ENCODE data around the gene GNPTAB. TPM values are rescaled to one million over a fixed set of nuclear protein-coding genes. Genes with fewer than 3 reads are reported as not detected.

The GNPTAB gene
- total RNA-seq, 1 experiment from 2014 or later = 17.6 TPM

DNA sequence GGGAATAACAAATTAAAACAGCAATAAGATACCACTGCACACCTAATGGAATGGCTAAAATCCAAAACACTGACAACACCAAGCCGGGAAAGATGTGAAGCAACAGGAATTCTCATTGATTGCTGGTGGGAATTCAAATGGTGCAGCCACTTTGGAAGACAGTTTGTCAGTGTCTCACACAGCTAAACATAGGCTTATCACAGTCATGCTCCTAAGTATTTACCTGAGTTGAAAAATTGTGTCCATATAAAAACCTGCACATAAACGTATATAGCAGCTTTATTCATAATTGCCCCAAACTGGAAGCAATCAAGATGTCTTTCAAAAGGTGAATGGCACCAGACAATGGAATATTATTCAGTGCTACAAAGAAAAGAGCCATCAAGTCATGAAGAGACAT is 21.6 kb downstream of the GNPTAB start:
- DNase-seq (ENCODE audit: extremely low read depth, low read depth) = no peak

DNA sequence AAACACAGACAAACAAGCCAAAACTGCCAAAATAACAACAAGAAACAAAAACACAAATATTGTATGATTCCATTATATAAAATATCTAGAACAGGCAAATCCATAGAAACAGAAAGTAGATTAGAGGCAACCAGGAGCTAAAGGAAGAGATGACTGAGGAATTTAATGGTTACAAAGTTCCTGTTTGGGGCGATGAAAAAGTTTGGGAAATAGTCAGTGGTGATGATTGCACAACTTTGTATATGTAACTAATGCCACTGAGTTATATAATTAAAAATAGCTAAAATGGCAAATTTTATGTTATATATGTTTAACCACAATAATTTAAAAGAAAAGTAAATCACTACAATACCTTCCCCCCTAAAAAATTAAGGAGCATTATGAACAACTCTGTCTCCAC is 24.5 kb downstream of the GNPTAB start:
- DNase-seq (ENCODE audit: extremely low read depth, low read depth) = no peak

DNA sequence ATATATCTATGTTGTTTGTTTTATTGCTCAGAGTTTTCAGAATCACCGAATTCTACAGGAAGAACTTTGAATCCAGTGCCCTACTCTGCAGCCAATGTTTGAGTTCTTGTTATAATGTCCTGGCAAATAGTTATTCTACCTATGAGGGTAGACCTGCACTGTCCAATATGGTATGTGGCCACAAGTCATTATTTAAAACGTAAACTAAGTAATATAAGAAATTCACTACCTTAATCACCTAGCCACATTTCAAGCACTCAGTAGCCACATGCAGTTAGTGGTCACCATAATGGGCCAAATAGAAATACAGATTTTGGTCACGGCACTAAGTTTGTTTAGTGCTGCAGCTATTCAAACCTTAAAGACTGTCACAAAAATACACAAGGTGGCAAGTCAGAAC is 26.4 kb downstream of the GNPTAB start:
- no peak for DNase-seq (ENCODE audit: extremely low read depth, low read depth)

DNA sequence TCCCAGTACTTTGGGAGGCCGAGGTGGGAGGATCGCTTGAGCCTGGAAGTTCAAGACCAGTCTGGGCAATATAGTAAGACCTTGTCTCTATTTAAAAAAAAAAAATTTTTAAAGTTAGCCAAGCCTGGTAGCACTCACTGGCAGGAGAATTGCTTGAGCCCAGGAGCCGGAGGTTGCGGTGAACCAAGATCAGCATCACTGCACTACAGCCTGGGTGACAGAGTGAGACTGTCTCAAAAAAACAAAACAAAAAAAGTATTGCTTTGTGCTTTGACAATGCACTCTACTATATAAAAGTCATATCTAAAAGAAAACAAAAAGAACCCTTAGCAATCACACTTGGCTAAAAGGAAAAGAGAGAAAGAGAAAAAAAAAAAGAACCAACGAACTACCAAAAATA is 26.8 kb downstream of the GNPTAB start:
- DNase-seq (ENCODE audit: extremely low read depth, low read depth) = no peak

DNA sequence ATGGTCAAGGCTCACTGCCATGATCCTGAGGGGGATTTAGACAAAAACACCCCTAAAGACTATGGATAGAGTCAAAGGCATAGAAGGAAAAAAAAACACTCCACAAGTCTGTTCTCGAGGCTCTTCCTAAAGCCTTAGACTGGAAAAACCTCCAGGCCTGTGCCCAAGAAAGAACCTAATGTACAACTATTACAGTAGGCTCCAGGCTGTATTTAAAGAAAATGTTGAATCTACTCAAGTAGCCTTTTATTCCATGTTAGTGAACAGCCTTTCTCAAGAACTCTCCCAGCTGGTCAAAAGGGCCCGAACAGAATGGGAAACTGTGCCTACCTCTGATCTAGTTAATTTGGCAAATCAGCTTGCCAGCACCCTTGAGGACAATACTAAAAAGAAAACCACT is 28.3 kb downstream of the GNPTAB start:
- no peak for DNase-seq (ENCODE audit: extremely low read depth, low read depth)

DNA sequence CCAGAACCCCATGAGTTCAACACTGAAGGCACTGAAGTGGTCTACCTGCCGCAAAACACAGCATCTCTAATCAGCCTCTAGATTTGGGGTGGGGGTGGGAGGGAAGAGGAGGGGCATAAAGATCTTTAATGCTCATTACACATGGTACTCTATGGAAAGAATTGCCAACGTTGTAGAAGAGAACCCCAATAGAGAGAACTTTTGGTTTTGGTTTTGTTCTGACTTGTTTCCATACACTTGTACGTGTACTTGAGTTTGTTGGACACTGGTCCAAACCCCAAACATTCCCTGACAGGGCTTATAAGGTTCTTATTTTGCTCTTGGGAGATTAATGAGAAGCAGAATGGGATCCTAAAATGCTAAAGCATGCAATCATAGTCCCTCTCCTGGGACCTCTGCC is 31.0 kb downstream of the GNPTAB start:
- no peak for DNase-seq (ENCODE audit: extremely low read depth, low read depth)

DNA sequence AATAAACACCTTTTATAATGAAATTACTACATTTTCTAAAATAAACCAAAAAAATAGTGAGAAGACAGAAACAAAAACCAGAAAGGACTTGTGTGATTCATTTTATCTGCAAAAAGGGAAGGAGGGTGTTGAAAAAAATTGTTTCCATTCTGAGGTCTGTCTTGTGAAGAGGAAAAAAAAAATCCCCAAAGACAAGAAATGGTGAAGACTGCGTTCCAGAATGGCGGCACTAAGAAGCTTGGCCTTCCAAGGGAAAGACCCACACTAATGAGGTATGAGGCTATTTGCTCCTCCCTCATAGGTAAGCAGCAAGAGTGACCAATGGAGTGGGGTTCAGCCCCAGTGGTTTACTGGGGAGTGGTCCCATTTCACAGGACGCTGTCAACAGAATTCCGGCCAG is 35.0 kb downstream of the GNPTAB start:
- no peak for DNase-seq (ENCODE audit: extremely low read depth, low read depth)

DNA sequence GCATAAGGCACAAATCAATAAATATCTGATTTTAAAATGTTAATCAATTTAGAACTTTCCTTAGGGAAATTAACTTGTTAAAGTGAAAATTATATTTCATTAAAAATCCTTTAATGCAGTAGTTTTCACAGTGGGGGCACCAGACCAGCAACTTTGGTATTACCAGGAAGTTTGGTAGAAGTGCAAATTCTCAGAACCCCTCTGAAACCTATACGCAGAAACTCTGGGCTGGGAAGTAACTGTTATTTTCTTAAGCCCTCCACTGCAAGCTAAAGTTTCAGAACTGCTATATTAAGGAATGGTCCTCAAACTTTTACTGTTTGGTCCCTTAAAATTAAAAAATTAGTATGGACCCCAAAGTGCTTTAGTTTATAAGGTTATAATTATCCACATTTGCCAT is 35.7 kb downstream of the GNPTAB start:
- DNase-seq (ENCODE audit: extremely low read depth, low read depth) = no peak

DNA sequence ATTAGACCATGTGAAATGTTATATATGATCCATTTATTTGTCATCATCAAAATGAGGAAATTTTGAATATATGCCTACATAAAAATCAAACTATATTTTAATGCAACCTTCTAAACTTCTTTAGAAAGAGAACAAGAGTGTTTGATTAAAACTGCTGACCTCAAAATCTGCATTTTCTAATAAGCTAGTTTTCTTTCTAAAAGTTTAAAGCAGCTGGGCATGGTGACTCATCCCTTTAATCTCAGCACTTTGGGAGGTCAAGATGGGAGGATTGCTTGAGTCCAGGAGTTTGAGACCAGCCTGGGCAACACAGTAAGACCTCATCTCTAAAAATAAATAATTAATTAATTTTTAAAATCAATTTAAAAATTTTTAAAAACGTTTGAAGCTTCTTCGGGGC is 36.2 kb downstream of the GNPTAB start:
- no peak for DNase-seq (ENCODE audit: extremely low read depth, low read depth)

DNA sequence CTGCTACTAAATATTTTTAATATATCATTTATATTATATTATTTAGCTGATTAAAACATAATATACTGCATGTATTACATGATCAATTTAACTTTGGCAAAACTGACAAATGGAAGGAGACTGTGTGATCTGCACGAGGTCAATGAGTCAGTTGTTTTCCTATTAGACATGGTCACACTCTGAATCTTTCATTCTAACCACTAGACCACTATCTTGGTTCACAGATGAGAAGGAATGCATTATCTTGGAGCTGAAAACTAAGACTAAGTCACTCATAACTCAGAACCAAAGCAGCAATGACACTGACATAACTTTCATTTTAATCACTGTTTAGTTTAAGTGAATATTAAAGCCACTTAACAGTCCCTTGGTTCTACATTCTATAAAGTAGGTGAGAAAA is 37.4 kb downstream of the GNPTAB start:
- no peak for DNase-seq (ENCODE audit: extremely low read depth, low read depth)

DNA sequence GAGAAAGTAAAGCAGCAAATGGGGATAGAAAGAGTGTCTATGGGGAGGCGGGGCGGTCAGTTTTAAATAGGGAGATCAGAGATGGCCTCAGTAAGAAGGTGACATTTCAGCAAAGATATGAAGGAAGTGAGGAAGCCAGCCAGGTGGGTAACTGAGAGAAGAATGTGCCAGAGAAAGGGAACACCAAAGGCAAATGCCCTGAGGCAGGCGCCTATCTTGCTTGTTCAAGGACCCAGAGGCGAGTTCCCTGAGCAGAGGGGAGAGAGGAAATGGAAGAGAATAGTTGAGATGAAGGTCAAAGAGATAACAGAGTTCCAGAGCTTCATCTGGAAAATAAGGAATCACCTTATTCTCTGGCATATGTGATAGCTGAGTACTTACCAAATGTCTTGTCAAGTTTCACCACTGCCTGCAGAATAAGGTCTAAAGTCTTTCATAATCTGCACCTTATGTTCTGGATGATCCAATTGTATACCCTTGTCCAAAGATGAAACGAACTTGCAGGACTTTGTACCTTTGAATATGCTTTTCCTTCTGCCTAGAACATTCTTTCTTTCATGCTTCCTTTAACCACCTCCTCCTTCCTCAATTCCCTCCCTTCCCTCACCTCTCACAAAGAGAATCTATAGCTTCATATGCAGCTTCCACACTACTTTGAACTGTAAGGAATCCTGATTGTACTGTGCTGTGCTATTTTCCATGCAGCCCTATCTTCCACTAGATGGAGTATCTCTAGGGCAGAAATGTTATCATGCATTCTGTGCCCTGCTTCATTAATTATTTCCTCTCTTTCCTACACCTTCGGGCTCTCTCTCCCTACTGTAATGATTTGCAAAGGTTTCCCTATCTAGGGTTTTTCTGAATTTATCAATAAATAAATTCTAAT is 38.5 kb downstream of the GNPTAB start:
- DNase-seq (ENCODE audit: extremely low read depth, low read depth) = no peak

DNA sequence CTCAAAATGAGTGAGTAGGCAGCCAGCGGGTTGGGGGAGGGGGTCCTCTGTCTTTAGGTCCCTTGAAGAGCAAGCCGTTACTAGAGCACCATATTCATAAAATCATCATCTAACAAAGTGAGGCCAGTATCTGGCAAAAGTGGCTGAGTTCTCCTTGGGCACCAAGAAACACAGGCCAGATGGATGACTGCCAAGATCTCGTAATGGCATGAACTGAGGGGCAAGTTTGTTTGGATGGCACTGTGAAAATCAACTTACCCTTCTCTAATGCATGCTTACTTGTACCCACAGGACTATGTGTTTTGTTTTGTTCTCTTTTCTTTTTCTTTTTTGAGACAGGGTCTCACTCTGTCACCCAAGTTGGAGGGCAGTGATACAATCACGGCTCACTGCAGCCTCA is 41.6 kb downstream of the GNPTAB start:
- DNase-seq (ENCODE audit: extremely low read depth, low read depth) = no peak

DNA sequence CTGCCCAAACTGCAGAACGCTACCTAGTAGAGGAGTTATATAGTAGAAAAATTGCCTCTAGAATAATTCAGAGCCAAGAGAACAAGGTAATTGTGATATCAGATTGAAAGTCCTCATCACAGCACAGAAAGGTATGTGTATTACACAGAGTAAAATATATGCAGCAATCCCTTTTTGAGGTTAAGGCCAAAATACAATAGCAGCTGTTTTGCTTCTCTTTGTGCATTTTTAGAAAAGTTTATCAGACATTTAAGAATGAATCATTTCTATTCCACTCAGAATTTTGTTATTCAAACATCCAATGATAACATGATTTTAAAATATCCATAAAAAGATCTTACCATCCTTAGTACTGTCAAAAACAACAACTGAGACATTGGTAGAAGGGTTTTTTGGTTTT is 45.1 kb downstream of the GNPTAB start:
- DNase-seq (ENCODE audit: extremely low read depth, low read depth) = no peak

DNA sequence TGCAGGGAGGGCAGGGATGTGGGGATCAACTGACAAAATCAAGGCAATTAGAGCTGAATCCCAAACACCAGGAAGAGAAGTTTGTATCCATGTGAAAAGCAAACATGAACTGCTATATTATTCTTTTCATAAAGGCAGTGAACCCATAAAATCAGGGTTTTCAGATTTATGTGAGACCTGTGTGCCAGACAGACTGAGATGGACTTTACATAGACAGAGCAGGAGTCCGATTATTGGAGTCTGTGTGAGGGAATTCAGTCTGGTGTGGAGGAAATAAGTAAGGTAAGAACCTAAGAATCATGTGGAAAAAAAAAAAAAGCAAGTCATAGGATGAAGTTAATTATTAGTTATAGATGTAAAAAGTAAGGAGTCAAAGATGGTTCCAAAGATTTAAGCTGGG is 46.4 kb downstream of the GNPTAB start:
- DNase-seq (ENCODE audit: extremely low read depth, low read depth) = no peak

DNA sequence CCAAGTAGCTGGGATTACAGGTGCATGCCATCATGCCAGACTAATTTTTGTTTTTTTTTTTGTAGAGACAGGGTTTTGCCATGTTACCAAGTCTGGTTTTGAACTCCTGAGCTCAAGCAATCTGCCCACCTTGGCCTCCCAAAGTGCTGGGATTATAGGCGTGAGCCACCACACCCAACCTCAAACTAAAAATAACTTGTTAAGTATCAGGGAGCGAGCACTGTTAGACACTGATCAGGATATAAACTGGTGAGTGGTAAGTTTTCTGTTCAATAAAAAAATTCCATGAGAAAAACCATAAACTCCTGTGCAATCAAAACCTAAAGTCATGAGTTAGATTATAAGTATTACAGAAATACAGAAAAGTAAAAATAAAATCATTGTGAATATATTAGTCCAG is 46.9 kb downstream of the GNPTAB start:
- no peak for DNase-seq (ENCODE audit: extremely low read depth, low read depth)

DNA sequence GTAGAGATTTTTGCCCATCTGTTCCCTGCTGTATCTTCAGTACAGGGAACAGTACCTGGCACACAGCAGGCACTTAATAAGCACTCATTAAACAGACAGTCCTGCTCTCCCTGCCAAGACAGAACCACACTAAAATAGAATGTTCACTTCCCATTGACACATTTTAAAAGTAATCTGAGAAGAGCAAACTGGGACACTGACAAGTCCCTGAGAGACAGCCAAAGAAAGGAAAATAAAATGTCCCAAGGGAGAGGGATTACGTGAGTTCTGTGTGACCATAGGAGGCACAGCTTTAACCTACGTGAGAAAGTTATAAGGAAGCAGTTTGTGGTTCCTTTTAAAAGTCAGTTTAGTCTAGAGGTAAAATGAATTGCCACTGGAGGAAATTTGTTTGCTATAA is 47.6 kb downstream of the GNPTAB start:
- no peak for DNase-seq (ENCODE audit: extremely low read depth, low read depth)

DNA sequence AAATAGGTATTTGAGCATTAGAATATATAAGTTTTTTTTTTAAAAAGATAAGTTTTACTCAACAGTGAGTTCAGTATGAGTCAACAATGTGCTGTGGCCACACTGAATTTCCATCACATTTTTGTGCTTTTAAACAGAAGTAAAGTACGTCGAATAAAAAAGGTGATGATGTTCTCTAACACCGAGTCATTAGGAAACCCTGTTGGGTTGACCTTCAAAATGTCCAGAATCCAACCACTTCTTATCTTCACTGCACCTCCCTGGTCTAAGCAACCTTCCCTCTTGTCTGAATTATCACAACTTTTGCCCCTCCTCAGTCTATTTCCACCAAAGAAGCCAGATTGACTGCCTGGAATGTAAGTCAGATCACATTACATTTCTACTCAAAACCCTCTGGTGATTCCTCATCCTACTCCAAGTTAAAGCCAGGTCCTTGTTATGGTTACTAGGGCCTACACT is 48.5 kb downstream of the GNPTAB start:
- no peak for DNase-seq (ENCODE audit: extremely low read depth, low read depth)

DNA sequence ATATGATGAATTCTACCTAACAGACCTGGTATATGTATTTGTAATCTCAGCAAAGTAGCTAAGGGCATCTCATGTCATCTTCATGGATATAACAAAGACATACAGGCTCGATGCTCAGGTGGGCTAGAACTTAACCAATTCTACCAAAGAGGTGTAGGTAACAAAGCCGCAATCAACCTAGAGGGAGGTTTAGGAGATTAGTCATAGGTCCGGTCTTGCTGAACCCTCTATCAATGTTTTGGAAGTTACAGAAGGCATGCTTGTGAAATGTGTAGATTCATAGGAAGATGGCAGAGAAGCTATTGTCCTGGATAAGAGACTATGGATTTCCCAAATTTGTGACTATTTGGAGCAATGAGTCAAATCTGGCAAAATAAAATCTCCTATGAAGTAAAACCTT is 48.9 kb downstream of the GNPTAB start:
- no peak for DNase-seq (ENCODE audit: extremely low read depth, low read depth)

DNA sequence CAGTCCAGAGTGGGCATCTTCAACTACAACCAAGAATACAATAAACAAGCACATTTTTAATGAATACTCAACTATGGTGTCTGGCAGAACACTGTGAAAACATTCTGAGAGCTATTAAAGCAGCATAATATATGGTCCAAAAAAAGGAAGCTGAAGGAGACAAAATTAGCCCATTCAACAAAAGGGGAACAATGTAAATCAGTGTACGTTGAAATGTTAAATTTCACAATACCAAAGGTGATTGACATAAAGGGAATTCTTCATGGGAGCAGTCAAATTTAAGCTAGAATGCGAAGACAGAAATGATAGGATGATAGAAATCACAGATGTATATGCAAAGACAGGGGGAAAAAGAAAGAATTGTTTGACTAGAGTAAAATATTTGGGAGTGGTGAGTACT is 50.2 kb downstream of the GNPTAB start:
- no peak for DNase-seq (ENCODE audit: extremely low read depth, low read depth)

DNA sequence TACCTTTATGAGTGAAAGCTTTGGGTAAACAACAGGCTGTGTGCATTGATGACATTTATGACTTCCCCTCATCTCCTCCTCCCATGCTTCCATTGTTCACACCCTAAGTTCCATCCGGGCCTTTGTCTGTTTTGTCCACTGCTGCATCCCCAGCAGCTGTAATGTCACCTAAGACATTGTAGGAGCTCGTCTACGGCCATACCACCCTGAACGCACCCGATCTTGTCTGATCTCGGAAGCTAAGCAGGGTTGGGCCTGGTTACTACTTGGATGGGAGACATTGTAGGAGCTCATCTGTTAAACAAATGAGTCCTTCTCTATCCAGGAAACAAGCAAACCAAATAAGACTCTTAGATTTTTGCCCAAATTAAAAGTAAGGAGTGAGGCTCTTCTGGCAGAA is 51.1 kb downstream of the GNPTAB start:
- DNase-seq (ENCODE audit: extremely low read depth, low read depth) = no peak

DNA sequence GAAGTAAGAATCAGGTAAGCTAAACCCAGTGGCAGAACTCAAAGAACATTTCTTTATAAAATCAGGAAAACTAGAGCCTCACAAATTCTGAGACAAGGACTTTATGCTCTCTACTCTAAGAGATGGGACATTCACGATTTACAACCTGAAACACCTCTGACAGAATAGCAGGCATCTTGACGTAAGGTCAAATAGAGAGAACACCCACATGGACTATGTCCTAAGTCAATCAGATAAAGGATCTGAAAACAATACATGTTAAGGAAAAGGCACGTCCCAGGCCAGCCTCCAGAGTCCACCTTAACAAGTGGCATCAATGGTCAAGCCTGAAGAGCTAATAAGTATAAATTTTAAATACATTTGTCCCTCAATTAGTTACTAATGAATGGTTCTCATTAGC is 51.6 kb downstream of the GNPTAB start:
- DNase-seq (ENCODE audit: extremely low read depth, low read depth) = no peak

DNA sequence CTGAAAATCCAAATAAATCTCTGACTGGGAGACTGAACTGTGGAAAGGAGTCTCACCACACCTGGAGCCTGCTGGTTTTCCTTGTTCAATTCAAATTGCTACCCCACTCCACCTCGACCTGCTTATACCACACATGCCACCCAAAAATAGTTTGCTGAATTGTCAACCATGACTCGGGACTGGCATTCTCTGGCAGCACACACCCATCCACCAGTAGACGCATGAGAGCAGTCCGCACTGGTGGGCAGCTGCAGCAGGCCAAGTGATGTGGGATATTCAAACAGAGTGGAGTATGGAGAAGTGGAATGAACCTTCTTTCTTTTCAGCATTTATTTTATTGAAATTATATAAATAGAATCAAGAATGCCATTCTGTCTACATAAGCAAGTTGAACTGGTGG is 52.8 kb downstream of the GNPTAB start:
- no peak for DNase-seq (ENCODE audit: extremely low read depth, low read depth)

DNA sequence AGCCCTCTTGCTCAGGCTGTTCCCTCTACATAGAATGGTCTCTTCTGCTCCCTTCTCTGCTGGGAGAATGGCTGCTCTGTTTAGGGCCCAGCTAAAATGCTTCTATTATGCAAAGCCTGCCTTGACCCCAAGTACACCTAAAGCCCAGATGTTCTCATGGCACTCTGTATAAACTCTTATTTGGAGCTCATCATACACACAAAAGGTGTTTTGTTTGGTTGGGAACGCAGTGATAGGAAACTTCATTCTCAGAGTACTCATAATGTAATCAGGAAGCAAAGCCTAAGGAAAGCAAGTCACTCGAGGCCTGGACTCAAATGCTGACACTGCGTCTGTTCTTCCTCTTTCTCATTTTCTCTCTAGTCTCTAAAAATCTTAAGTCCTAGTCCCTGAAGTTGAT is 53.3 kb downstream of the GNPTAB start:
- DNase-seq (ENCODE audit: extremely low read depth, low read depth) = no peak

All from NCI-H460 (cell line).